D721Med (cell line): ENCODE data around the gene RPS10.
"Not testable (repeated sequence)": the region's sequence is repeated elsewhere in the genome, so short reads cannot be mapped to it uniquely, and the experiment has no call there.

Experiments
- DNase-seq: peaks from one replicate; pipeline ENCODE4 v3.0.0; 2011; ENCODE audit warnings: low spot score; ENCODE audit not compliant: insufficient read length
- FAIRE-seq: peaks from 2 replicates; lab custom pipeline; 2011; peaks lifted over from hg19 to GRCh38; lab: Jason Lieb, UNC
- TF ChIP-seq, protein P1 (sequence below): IDR thresholded peaks from 2 replicates; pipeline ENCODE4 v1.5.1; 2012; ENCODE audit warnings: mild to moderate bottlenecking, control low read depth; ENCODE audit not compliant: insufficient read depth; ENCODE audit errors: missing control alignments

RPS10 gene

DNA sequence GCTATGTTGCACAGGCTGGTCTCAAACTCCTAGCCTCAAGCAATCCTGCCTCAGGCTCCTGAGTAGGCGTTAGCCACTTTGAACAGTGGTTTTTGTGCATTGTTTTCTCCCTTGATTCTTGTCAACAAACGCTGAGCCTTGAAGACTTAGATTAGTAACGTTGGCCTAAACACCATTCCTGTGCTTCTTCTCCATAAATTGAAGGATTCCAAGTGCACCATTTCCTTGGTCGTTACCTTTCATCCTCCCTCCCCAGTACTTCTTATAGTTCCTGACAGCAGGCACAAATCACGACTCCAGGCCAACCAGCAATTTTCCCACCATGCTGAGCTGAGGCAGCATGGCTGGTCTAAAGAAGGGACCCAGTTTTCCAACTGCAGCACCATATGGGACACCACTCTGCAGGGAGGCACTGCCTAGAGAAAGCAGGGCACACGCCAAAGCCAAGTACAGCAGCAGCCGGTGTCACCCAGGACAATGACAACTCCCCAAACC is 8.9 kb downstream of the RPS10 start:
- DNase-seq (no peak), FAIRE-seq (no peak)
- TF ChIP-seq, protein P1, sequence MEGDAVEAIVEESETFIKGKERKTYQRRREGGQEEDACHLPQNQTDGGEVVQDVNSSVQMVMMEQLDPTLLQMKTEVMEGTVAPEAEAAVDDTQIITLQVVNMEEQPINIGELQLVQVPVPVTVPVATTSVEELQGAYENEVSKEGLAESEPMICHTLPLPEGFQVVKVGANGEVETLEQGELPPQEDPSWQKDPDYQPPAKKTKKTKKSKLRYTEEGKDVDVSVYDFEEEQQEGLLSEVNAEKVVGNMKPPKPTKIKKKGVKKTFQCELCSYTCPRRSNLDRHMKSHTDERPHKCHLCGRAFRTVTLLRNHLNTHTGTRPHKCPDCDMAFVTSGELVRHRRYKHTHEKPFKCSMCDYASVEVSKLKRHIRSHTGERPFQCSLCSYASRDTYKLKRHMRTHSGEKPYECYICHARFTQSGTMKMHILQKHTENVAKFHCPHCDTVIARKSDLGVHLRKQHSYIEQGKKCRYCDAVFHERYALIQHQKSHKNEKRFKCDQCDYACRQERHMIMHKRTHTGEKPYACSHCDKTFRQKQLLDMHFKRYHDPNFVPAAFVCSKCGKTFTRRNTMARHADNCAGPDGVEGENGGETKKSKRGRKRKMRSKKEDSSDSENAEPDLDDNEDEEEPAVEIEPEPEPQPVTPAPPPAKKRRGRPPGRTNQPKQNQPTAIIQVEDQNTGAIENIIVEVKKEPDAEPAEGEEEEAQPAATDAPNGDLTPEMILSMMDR = no peak

DNA sequence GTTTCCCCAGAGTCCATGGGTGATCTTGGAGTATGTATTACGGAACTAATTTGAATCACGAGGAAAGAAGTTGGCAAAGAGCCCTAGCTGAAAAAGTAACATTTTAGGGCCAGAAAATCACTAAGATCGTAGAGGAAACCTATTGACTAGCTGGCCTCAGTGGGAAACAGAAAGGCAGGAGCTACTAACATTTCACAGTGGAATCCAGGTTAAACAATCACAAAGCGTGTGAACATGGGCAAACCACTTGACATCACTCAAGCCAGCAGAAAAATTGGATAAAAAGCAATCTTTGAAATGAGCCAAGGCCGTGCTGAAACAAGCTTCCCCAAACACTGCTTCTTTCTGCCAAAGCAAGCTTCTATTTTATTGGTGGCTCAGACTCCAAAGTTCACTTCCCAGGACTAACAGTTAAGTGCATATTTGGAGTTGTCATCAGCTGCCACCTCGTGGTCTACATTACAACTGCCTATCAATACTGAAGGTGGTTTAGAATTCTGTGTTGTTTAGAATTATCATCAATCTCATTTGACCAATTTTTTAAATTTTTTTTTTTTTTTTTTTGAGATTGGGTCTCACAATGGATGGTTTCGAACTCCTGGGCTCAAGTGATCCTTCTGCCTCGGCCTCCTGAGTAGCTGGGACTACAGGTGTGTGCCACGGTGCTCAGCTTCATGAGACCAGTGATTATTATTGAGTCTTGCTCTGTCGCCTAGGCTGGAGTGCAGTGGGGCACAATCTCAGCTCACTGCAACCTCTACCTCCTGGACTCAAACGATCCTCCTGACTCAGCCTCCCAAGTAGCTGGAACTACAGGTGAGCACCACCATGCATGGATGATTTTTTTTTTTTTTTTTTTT is 10.6 kb downstream of the RPS10 start:
- DNase-seq (no peak), FAIRE-seq (no peak)
- TF ChIP-seq, protein P1 = peak; percentile 68

DNA sequence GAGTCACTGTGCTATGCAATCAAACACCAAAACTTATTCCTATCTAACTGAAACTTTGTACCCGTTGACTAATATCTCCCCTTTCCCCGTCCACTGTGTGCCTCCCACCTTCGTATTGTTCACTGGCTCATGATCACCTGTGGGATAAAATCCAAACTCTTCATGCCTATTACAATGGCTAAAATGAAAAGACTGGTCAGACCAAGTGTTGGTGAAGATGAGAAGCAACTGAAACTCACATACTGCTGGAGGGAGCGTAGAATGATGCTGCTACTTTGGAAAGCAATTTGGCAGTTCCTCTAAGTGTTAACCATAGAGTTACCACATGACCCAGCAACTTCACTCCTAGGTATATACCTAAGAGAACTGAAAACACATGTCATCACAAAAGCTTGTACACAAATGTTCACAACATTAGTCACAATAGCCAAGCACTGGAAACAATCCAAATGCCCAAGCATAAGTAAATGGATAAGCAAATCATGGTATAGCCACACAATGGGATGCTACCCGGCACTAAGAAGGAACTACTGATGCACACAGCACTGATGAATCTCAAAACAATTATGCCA is 13.1 kb downstream of the RPS10 start:
- FAIRE-seq (no peak), DNase-seq (no peak)
- TF ChIP-seq, protein P1 = no peak

DNA sequence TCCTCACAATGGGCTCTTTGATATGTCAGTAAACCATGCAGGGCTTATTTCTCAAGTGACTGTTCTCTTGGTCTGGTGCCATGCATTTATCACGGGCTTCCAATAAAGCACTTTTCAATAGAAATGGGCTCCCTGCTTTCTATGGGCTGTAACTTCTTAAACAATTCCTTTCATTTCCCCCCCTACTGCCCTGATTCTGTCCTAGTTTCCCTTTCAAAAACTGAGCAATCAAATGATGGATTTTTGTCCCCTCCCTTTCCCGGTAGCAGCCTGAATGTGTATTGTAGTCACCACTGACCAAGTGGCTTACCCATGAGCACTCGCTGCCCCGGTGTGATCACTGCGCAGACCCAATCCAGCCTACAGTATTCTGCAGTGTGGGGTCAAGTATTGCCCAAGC is 13.9 kb downstream of the RPS10 start:
- no peak for FAIRE-seq
- TF ChIP-seq, protein P1 = no peak
- no peak for DNase-seq

- DNase-seq, FAIRE-seq: not testable (repeated sequence)
Observed at GRCh38 chr6:34407915-34408314, 18.0 kb downstream of the RPS10 start.

GRCh38 chr6:34396518-34396917 is 29.4 kb downstream of the RPS10 start:
- TF ChIP-seq, protein P1 = no peak
- FAIRE-seq (no peak), DNase-seq (no peak)

DNA sequence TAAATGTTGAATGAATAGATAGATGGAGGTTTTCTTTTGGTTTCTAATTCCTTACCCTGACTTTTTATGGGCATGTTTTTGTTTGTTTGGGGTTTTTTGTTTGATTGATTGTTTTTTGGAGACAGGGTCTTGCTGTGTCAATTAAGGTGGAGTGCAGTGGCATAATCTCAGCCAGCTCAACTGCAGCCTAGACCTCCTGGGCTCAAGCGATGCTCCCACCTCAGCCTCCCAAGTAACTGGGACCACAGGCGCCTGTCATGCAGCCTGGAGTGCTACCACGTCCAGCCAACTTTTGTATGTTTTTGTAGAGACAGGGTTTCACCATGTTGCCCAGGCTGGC is 31.9 kb downstream of the RPS10 start:
- TF ChIP-seq, protein P1 = no peak
- DNase-seq (no peak), FAIRE-seq (no peak)
